22Rv1 (cell line): ENCODE measurements around the gene RFWD3.
A peak's percentile ranks its signal among the peaks of the same experiment; 100 is the strongest.

Source experiments
- H3K27ac ChIP-seq: fragments of 450-650 bp; 2 replicates; pipeline ENCODE4 v1.5.1; 2017
- CTCF ChIP-seq: fragments of 450-650 bp; IDR thresholded peaks from 2 replicates; pipeline ENCODE4 v1.5.1; 2017; ENCODE audit warnings: mild to moderate bottlenecking
- ZFX ChIP-seq: fragments of 450-650 bp; IDR thresholded peaks from 2 replicates; pipeline ENCODE4 v1.6.1; 2017; ENCODE audit warnings: antibody characterized with exemption, borderline replicate concordance

RFWD3 gene

GRCh38 chr16:74617206-74617788 lies 49.4 kb downstream of the RFWD3 start:
- H3K27ac ChIP-seq, result no peak overlapping the region
- TF ChIP-seq CTCF, result no peak
- no peak for TF ChIP-seq ZFX

DNA sequence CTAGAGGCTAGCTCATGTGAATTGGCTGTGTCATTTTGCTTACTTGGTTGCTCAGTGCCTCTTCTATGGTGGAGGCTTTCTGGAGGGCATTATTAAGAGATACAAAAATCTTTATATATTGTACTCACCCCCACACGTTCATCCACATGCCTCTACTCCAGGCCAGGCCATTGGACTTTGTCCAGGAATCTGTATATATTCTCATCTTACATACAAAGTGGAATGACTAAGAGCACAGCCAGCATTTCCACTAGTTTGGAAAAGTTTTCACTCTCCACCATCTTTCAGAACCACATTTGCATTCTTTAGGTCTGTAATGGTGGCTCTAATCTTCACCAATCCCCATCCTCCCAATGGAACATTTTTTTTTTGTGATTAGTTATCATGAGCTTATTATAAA lies 55.0 kb downstream of the RFWD3 start:
- no peak overlapping the region for H3K27ac ChIP-seq

GRCh38 chr16:74608944-74609343 lies 57.7 kb downstream of the RFWD3 start:
- TF ChIP-seq CTCF, result no peak
- no peak for TF ChIP-seq ZFX
- no peak overlapping the region for H3K27ac ChIP-seq

More for the DNA sequence above, 55.0 kb downstream of the RFWD3 start:
- TF ChIP-seq CTCF (no peak), ZFX (no peak)

DNA sequence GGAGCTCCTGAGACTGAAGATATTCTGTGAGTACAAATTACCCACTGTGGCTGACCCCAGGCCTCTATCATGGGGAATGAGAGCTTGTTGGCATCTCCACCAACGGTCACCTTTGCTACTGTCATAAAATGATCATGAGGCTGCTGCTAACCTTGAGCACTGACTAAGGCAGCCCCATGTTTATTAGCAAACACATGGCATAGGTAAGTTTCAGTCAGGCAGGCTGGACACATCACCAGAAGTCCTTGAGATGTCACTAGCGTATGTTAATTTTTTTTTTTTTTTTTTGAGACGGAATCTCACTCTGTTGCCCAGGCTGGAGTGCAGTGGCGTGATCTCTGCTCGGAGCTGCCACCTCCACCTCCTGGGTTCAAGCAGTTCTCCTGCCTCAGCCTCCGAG lies 58.3 kb downstream of the RFWD3 start:
- no peak for TF ChIP-seq ZFX
- TF ChIP-seq CTCF, result no peak
- H3K27ac ChIP-seq, result no peak overlapping the region

DNA sequence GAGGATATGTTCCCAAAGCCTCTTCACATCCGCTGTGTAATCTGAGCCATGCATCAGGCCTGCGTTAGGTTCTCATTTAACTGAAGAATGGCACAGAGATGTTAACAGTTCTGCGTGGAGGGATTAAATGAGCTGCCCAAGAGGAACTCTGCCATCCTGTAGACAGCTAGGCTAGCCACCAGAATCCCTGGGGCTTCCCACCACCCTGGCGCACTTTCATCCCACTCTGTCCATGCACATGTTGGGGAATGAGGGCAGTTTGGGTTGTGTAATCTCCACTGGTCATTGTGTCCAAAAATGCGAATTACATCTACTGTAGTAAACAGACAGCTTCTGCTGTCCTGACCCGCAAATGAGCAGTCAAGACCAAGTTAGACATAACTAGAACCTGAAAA lies 58.7 kb downstream of the RFWD3 start:
- no peak for TF ChIP-seq ZFX
- TF ChIP-seq CTCF, result no peak
- no peak overlapping the region for H3K27ac ChIP-seq

DNA sequence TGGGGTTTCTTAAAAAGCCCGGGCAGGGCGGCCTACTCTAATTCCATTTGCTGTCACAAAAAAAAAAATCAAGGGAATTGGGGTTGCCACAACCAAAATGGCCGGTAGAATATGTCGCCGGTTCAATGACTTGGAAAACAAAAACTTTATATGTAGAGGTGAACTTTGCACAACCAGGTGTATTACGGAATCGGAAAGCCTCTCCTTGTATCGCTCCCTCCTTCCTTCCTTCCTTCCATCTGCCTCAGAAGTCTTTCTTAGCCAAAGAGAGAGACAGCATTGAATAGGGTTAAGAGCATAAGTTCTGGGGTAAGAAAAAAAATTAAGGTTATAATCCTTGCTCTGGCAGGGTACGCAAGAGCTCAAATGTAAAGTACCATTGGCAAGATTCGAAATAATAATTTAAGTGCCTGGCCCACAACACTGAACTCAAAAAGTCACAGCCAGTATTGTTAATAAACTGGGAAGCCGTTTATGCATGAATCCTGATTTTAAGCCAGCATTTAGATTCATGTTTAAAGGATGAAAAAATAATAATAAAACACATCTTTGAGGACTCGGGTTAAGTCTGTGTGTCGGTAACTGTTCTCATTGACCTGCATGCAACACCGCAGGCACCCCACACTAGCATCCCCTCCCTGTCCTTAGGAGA lies 59.2 kb downstream of the RFWD3 start:
- H3K27ac ChIP-seq, result peak overlapping the region; percentile 85

More for the DNA sequence above, 59.2 kb downstream of the RFWD3 start:
- TF ChIP-seq ZFX, result no peak
- no peak for TF ChIP-seq CTCF
